Skeletal muscle tissue (tissue), 4 donors: ENCODE results near the gene CRY1. TPM values are rescaled to one million over a fixed set of nuclear protein-coding genes. Genes with fewer than 3 reads are reported as not detected.

Experiments
- H3K27ac ChIP-seq: one replicate; pipeline ENCODE4 v1.7.0; 2013; ENCODE audit warnings: mild to moderate bottlenecking, low read depth, low read length, inconsistent platforms
- H3K27me3 ChIP-seq, 3 donors: one replicate each; pipeline ENCODE4 v1.7.0; 2013; ENCODE audit warnings: low read length in 3 of 3; ENCODE audit not compliant: control insufficient read depth in 3 of 3, insufficient read depth in 3 of 3
- H3K36me3 ChIP-seq, 3 donors: one replicate each; pipeline ENCODE4 v1.7.0; 2013; ENCODE audit warnings: low read length in 3 of 3; ENCODE audit not compliant: control insufficient read depth in 3 of 3, insufficient read depth in 3 of 3
- H3K4me1 ChIP-seq, 3 donors: one replicate each; pipeline ENCODE4 v1.7.0; 2013; ENCODE audit warnings: low read length in 3 of 3, mild to moderate bottlenecking in 3 of 3; ENCODE audit not compliant: control insufficient read depth in 3 of 3, insufficient read depth in 3 of 3
- H3K4me3 ChIP-seq, 3 donors: one replicate each; pipeline ENCODE4 v1.7.0; 2013; ENCODE audit warnings: low read length in 3 of 3
- H3K9ac ChIP-seq, 3 donors: one replicate each; pipeline ENCODE4 v1.7.0; 2013; ENCODE audit warnings: low read length in 3 of 3, mild to moderate bottlenecking in 3 of 3, moderate library complexity in 2 of 3, low read depth in 1 of 3
- H3K9me3 ChIP-seq, 3 donors: one replicate each; pipeline ENCODE4 v1.7.0; 2013; ENCODE audit warnings: low read length in 3 of 3; ENCODE audit not compliant: control insufficient read depth in 3 of 3
- total RNA-seq: library from RNA; depleted of rRNA; stranded (reverse); fragments of >200 nt; gene quantifications from one replicate; pipeline ENCODE4 v1.2.3, GENCODE V29; 2014
- donor health status: Osteomylitis.

CRY1 gene
- total RNA-seq, 1 donor from 2014 or later, result 24.0 TPM

GRCh38 chr12:107096571-107096970 lies 3.2 kb upstream of the CRY1 start:
- Histone ChIP-seq H3K9ac (no peak overlapping the region), H3K4me1 (peaks cover 13 to 19% (median 13%) of the 10 kb centered on the region in 3 donors), H3K4me3 (no peak overlapping the region), H3K27me3 (no peaks in the 10 kb centered on the region), H3K27ac (no peak overlapping the region), H3K36me3 (no peaks in the 10 kb centered on the region), H3K9me3 (no peaks in the 10 kb centered on the region)

- H3K36me3 ChIP-seq, result no peaks in the 10 kb centered on the region
- peak overlapping the region; percentile 82 to 98 (median 87) for H3K4me3 ChIP-seq
- peak overlapping the region; percentile 96 to 99 (median 97) for H3K9ac ChIP-seq
- H3K9me3 ChIP-seq, result no peaks in the 10 kb centered on the region
- peaks cover 17 to 28% (median 21%) of the 10 kb centered on the region in 3 donors for H3K4me1 ChIP-seq
- peak overlapping the region; percentile 100 for H3K27ac ChIP-seq
- H3K27me3 ChIP-seq, result no peaks in the 10 kb centered on the region
Observed at GRCh38 chr12:107094183-107094448, 767 bp upstream of the CRY1 start.

GRCh38 chr12:107092669-107093416 lies 506 bp downstream of the CRY1 start:
- Histone ChIP-seq H3K9me3 (no peaks in the 10 kb centered on the region), H3K27ac (peak overlapping the region; percentile 100), H3K27me3 (no peaks in the 10 kb centered on the region), H3K36me3 (no peaks in the 10 kb centered on the region), H3K4me3 (peak overlapping the region; percentile 82 to 98 (median 87)), H3K4me1 (peaks cover 17 to 31% (median 21%) of the 10 kb centered on the region in 3 donors), H3K9ac (peak overlapping the region; percentile 96 to 99 (median 97))

- Histone ChIP-seq H3K9me3 (no peaks in the 10 kb centered on the region), H3K27ac (peak overlapping the region; percentile 100), H3K36me3 (no peaks in the 10 kb centered on the region), H3K4me3 (peak overlapping the region; percentile 82 to 98 (median 87)), H3K4me1 (peaks cover 17 to 31% (median 21%) of the 10 kb centered on the region in 3 donors), H3K9ac (peak overlapping the region; percentile 96 to 99 (median 97)), H3K27me3 (no peaks in the 10 kb centered on the region)
Observed at GRCh38 chr12:107091989-107092641, 1.2 kb downstream of the CRY1 start.

- Histone ChIP-seq H3K36me3 (no peaks in the 10 kb centered on the region), H3K27ac (peak overlapping the region; percentile 100), H3K4me3 (peak overlapping the region; percentile 82 to 98 (median 87)), H3K4me1 (peaks cover 17 to 31% (median 21%) of the 10 kb centered on the region in 3 donors), H3K9ac (peak overlapping the region in 1 of 3 donors; percentile 0), H3K9me3 (no peaks in the 10 kb centered on the region), H3K27me3 (no peaks in the 10 kb centered on the region)
Observed at GRCh38 chr12:107091381-107091780, 2.0 kb downstream of the CRY1 start.

- Histone ChIP-seq H3K27me3 (no peaks in the 10 kb centered on the region), H3K9ac (no peak overlapping the region), H3K36me3 (no peaks in the 10 kb centered on the region), H3K4me1 (peaks cover 17 to 31% (median 21%) of the 10 kb centered on the region in 3 donors), H3K9me3 (no peaks in the 10 kb centered on the region), H3K4me3 (peak overlapping the region in 1 of 3 donors; percentile 82), H3K27ac (no peak overlapping the region)
Observed at GRCh38 chr12:107090711-107091110, 2.6 kb downstream of the CRY1 start.

GRCh38 chr12:107088912-107089311 lies 4.4 kb downstream of the CRY1 start:
- Histone ChIP-seq H3K4me1 (peaks cover 12 to 26% (median 17%) of the 10 kb centered on the region in 3 donors), H3K27me3 (no peaks in the 10 kb centered on the region), H3K4me3 (no peak overlapping the region), H3K9me3 (no peaks in the 10 kb centered on the region), H3K27ac (no peak overlapping the region), H3K36me3 (no peaks in the 10 kb centered on the region), H3K9ac (no peak overlapping the region)

- peaks cover 2 to 10% (median 5%) of the 10 kb centered on the region in 3 donors for H3K4me1 ChIP-seq
- H3K27ac ChIP-seq, result no peak overlapping the region
- H3K27me3 ChIP-seq, result no peaks in the 10 kb centered on the region
- H3K36me3 ChIP-seq, result no peaks in the 10 kb centered on the region
- H3K4me3 ChIP-seq, result no peak overlapping the region
- H3K9me3 ChIP-seq, result no peaks in the 10 kb centered on the region
- H3K9ac ChIP-seq, result no peak overlapping the region
Observed at GRCh38 chr12:107086314-107086713, 7.0 kb downstream of the CRY1 start.

GRCh38 chr12:107081778-107082177 lies 11.6 kb downstream of the CRY1 start:
- no peaks in the 10 kb centered on the region for H3K27me3 ChIP-seq
- H3K4me3 ChIP-seq, result no peak overlapping the region
- H3K9ac ChIP-seq, result no peak overlapping the region
- H3K36me3 ChIP-seq, result no peaks in the 10 kb centered on the region
- H3K4me1 ChIP-seq, result peaks cover 0 to 8% (median 3%) of the 10 kb centered on the region in 3 donors
- no peaks in the 10 kb centered on the region for H3K9me3 ChIP-seq
- H3K27ac ChIP-seq, result no peak overlapping the region

GRCh38 chr12:107080299-107080698 lies 13.1 kb downstream of the CRY1 start:
- H3K9ac ChIP-seq, result no peak overlapping the region
- H3K4me1 ChIP-seq, result peaks cover 2 to 8% (median 3%) of the 10 kb centered on the region in 3 donors
- no peaks in the 10 kb centered on the region for H3K27me3 ChIP-seq
- H3K9me3 ChIP-seq, result no peaks in the 10 kb centered on the region
- H3K27ac ChIP-seq, result no peak overlapping the region
- no peaks in the 10 kb centered on the region for H3K36me3 ChIP-seq
- H3K4me3 ChIP-seq, result no peak overlapping the region
